ENCODE results near the gene OXGR1. TPM values are rescaled to one million over a fixed set of nuclear protein-coding genes. Genes with fewer than 3 reads are reported as not detected.
"Not testable (repeated sequence)": the region's sequence is repeated elsewhere in the genome, so short reads cannot be mapped to it uniquely, and the experiment has no call there.

The OXGR1 gene
- total RNA-seq, 1 donor from 2014 or later, result not detected

GRCh38 chr13:96992633-96993032, 1.6 kb downstream of the OXGR1 start:
- Histone ChIP-seq H3K9me3 (replicated peaks) (no peaks in the 10 kb centered on the region), H3K4me1 (peaks cover 13% of the 10 kb centered on the region), H3K27ac (replicated peaks) (no peak overlapping the region), H3K27me3 (ENCODE audit: low read depth) (peaks cover 55% of the 10 kb centered on the region), H3K36me3 (no peaks in the 10 kb centered on the region), H3K4me3 (no peak overlapping the region)
- intact Hi-C loops (cut with micrococcal nuclease), result no loop called here
- TF ChIP-seq CTCF (IDR thresholded peaks at IDR 0.05; ENCODE audit: borderline replicate concordance), result no peak
- no peak for DNase-seq

- DNase-seq, result no peak
- no peak for TF ChIP-seq CTCF (IDR thresholded peaks at IDR 0.05; ENCODE audit: borderline replicate concordance)
- H3K9me3 ChIP-seq (replicated peaks), result no peaks in the 10 kb centered on the region
- no peak overlapping the region for H3K27ac ChIP-seq (replicated peaks)
- H3K36me3 ChIP-seq, result no peaks in the 10 kb centered on the region
- no peak overlapping the region for H3K4me3 ChIP-seq
- intact Hi-C loops (cut with micrococcal nuclease), result no loop called here
- peaks cover 45% of the 10 kb centered on the region for H3K27me3 ChIP-seq (ENCODE audit: low read depth)
- H3K4me1 ChIP-seq, result peaks cover 13% of the 10 kb centered on the region
Observed at GRCh38 chr13:96991072-96991471, 3.2 kb downstream of the OXGR1 start.

GRCh38 chr13:96988441-96988840, 5.8 kb downstream of the OXGR1 start:
- no peaks in the 10 kb centered on the region for H3K9me3 ChIP-seq (replicated peaks)
- peaks cover 10% of the 10 kb centered on the region for H3K4me1 ChIP-seq
- TF ChIP-seq CTCF (IDR thresholded peaks at IDR 0.05; ENCODE audit: borderline replicate concordance), result no peak
- peaks cover 19% of the 10 kb centered on the region for H3K27me3 ChIP-seq (ENCODE audit: low read depth)
- no peaks in the 10 kb centered on the region for H3K36me3 ChIP-seq
- intact Hi-C loops (cut with micrococcal nuclease), result no loop called here
- DNase-seq, result no peak
- no peak overlapping the region for H3K4me3 ChIP-seq
- H3K27ac ChIP-seq (replicated peaks), result no peak overlapping the region

- intact Hi-C loops (cut with micrococcal nuclease), result no loop called here
- Histone ChIP-seq H3K4me1 (peaks cover 23% of the 10 kb centered on the region), H3K9me3 (replicated peaks) (peaks cover 16% of the 10 kb centered on the region), H3K4me3 (peak overlapping the region; percentile 2), H3K27me3 (ENCODE audit: low read depth) (no peaks in the 10 kb centered on the region), H3K36me3 (no peaks in the 10 kb centered on the region), H3K27ac (replicated peaks) (peak overlapping the region; percentile 64)
- TF ChIP-seq CTCF (IDR thresholded peaks at IDR 0.05; ENCODE audit: borderline replicate concordance), result peak; percentile 50
- no peak for DNase-seq
Observed at GRCh38 chr13:96984051-96984508, 10.2 kb downstream of the OXGR1 start.

- DNase-seq, result no peak
- H3K27ac ChIP-seq (replicated peaks), result peak overlapping the region; percentile 64
- no peak for TF ChIP-seq CTCF (IDR thresholded peaks at IDR 0.05; ENCODE audit: borderline replicate concordance)
- H3K36me3 ChIP-seq, result no peaks in the 10 kb centered on the region
- H3K4me3 ChIP-seq, result no peak overlapping the region
- peaks cover 20% of the 10 kb centered on the region for H3K9me3 ChIP-seq (replicated peaks)
- peaks cover 23% of the 10 kb centered on the region for H3K4me1 ChIP-seq
- no peaks in the 10 kb centered on the region for H3K27me3 ChIP-seq (ENCODE audit: low read depth)
- intact Hi-C loops (cut with micrococcal nuclease), result no loop called here
Observed at GRCh38 chr13:96982672-96983071, 11.6 kb downstream of the OXGR1 start.

- peaks cover 23% of the 10 kb centered on the region for H3K4me1 ChIP-seq
- H3K9me3 ChIP-seq (replicated peaks), result peaks cover 35% of the 10 kb centered on the region
Observed at GRCh38 chr13:96979861-96980260, 14.4 kb downstream of the OXGR1 start.

More at GRCh38 chr13:96979861-96980260, 14.4 kb downstream of the OXGR1 start:
- H3K36me3 ChIP-seq; DNase-seq; H3K27me3 ChIP-seq (ENCODE audit: low read depth); H3K27ac ChIP-seq (replicated peaks); H3K4me3 ChIP-seq; intact Hi-C loops (cut with micrococcal nuclease): not testable (repeated sequence)

All from left ventricle myocardium inferior (tissue), 1 donor.